ENCODE measurements around the gene IL17F. TPM values are rescaled to one million over a fixed set of nuclear protein-coding genes. Genes with fewer than 3 reads are reported as not detected.
A peak's percentile ranks its signal among the peaks of the same experiment; 100 is the strongest.

The IL17F gene
- total RNA-seq, 1 experiment from 2014 or later, result not detected

DNA sequence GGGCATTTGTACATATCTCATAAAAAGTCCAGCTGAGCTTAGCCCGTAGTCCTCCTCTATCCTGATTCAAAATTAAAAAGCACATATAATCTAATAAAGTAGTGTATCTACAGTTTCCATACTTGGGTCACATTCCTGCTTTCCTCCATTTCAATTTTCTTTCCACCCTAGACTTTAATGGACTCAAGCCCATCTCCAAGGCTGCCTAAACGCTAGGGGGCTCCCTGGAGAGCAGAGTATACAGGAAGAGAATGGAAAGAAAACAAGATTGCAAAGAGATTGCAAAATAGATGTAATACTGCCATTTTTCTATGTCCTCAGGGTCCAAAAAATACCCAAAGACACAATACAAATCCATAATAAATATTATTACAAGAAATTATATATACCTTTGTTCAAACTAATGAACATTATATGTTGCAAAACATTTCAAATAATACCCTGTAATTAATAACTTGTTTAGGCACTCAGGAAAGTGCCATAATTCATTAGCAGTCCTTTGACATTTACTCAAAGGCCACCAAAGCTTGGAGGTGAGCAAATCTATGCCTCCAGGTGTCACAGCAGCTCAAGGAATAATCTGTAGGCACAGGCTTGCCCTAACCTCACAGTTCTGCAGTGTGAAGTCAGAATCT, 42.6 kb upstream of the IL17F start:
- TF ChIP-seq, protein P1, sequence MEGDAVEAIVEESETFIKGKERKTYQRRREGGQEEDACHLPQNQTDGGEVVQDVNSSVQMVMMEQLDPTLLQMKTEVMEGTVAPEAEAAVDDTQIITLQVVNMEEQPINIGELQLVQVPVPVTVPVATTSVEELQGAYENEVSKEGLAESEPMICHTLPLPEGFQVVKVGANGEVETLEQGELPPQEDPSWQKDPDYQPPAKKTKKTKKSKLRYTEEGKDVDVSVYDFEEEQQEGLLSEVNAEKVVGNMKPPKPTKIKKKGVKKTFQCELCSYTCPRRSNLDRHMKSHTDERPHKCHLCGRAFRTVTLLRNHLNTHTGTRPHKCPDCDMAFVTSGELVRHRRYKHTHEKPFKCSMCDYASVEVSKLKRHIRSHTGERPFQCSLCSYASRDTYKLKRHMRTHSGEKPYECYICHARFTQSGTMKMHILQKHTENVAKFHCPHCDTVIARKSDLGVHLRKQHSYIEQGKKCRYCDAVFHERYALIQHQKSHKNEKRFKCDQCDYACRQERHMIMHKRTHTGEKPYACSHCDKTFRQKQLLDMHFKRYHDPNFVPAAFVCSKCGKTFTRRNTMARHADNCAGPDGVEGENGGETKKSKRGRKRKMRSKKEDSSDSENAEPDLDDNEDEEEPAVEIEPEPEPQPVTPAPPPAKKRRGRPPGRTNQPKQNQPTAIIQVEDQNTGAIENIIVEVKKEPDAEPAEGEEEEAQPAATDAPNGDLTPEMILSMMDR (IDR thresholded peaks at IDR 0.05; ENCODE audit: unreplicated experiment), result peak; percentile 55
- peak; percentile 81 for DNase-seq (ENCODE audit: unreplicated experiment)
- peaks cover 14% of the 10 kb centered on the region for H3K36me3 Mint-ChIP-seq (ENCODE audit: insufficient read depth, unreplicated experiment)
- BruUV-seq (replicated peaks), result no TSS peak
- CTCF ChIA-PET, result interaction anchor here (0.7 to 6.9 kb wide), 20 partner anchors 9 to 378 kb away, joined by 3 to 137 read pairs (median 4); partner anchors contain the start of gene PAQR8
- peaks cover 12% of the 10 kb centered on the region for H3K4me1 Mint-ChIP-seq (ENCODE audit: insufficient read depth, unreplicated experiment)
- no peaks in the 10 kb centered on the region for H3K27me3 Mint-ChIP-seq (ENCODE audit: insufficient read depth, unreplicated experiment)
- H3K27ac Mint-ChIP-seq (ENCODE audit: low read depth, unreplicated experiment), result no peak overlapping the region
- H3K9me3 Mint-ChIP-seq (ENCODE audit: unreplicated experiment), result no peaks in the 10 kb centered on the region
- POLR2A ChIA-PET, result interaction anchor here (2.3 to 3.6 kb wide), 2 partner anchors 65 to 113 kb away, joined by 10 to 21 read pairs; no protein-coding TSS in a partner anchor
- H3K4me3 Mint-ChIP-seq (ENCODE audit: unreplicated experiment), result no peak overlapping the region
- intact Hi-C loops (cut with micrococcal nuclease), result loop anchor here (1.0 to 10.0 kb wide), 2 partner anchors 75 to 308 kb away; partner anchors contain the start of gene PAQR8

DNA sequence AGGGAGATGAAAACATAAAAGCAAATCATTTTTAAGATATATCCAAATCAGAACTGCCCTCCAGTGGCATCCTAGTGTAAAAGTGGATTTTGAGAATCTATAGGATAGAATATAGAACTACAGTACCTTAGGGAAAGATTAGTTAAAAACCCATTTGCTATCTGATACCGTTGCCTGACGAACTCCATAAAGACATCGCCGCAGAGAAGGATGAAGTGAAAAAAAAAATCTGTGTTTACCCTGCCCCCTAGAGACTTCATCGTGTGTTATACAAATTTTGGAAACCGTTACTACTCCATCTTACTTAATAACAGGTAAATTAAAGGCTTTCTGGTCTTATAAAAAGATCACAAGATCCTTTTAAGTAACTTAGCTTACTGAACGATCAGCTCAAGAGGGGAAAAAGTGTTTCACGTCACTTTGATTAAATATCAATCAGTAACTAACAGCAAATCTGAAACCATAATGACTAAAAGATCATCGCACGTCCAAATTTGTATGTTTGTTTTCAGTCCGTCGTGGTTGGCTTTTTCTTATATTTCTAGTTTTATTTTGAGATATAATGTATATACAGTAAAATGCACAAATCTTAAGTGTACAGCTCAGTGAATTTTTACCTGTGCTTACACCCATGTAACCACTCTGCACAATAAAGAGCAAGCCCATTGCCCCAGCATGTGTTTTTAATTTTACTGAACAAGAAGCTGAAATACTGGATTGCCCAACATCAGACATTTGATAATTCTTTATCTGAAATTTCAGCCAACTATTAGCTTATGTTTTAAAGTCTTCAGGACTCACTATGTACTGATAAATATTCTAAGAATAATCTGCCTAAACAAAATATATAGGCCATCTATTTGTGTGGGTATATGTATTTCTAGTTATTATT, 41.1 kb upstream of the IL17F start:
- TF ChIP-seq, protein P1 (IDR thresholded peaks at IDR 0.05; ENCODE audit: unreplicated experiment), result peak; percentile 25
- no TSS peak for BruUV-seq (replicated peaks)
- intact Hi-C loops (cut with micrococcal nuclease), result loop anchor here (1.0 to 10.0 kb wide), 5 partner anchors 67 to 377 kb away; partner anchors contain the start of gene PAQR8
- POLR2A ChIA-PET, result interaction anchor here (0.7 to 3.6 kb wide), 15 partner anchors 17 to 387 kb away, joined by 3 to 21 read pairs (median 4); partner anchors contain the start of genes EFHC1 and PAQR8
- H3K4me3 Mint-ChIP-seq (ENCODE audit: unreplicated experiment), result no peak overlapping the region
- H3K27ac Mint-ChIP-seq (ENCODE audit: low read depth, unreplicated experiment), result no peak overlapping the region
- peaks cover 12% of the 10 kb centered on the region for H3K4me1 Mint-ChIP-seq (ENCODE audit: insufficient read depth, unreplicated experiment)
- H3K36me3 Mint-ChIP-seq (ENCODE audit: insufficient read depth, unreplicated experiment), result peaks cover 29% of the 10 kb centered on the region
- no peaks in the 10 kb centered on the region for H3K9me3 Mint-ChIP-seq (ENCODE audit: unreplicated experiment)
- CTCF ChIA-PET, result interaction anchor here (0.6 to 6.9 kb wide), 31 partner anchors 13 to 394 kb away, joined by 3 to 137 read pairs (median 4); no protein-coding TSS in a partner anchor
- no peaks in the 10 kb centered on the region for H3K27me3 Mint-ChIP-seq (ENCODE audit: insufficient read depth, unreplicated experiment)
- DNase-seq (ENCODE audit: unreplicated experiment), result peak; percentile 7

DNA sequence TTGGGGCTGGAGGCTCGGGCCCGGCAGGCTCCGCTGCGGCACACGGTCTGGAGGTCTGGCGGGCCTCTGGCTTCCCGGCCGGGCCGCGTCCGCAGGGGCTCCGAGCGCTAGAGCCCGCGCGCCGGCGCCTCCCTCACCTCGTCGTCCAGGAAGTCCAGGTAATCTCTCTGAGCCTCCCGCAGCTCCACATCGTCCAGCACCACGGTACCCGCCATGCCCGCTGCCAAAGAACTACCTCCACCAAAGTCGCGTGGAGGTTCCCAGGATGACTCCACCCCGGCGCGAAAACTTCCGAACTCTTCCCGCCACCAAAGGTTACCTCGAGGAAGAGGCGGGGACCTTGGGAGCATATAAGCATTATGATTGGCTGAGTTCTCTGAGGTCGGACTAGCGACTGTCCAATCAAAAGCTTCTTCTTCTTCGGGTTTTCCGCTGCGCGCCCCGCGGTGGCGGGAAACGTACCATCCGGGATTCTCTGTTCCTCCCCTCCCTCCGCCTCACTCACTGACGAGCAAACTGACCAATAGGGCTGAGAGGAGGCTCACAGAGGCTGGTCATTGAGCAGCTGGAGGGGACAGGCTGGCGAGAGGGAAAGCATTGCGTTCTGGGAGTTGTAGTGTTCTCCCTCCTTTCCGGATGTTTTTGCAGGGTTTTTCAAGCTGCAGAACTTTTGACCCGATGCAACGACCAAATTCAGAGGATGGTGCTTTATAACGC, 40.3 kb upstream of the IL17F start, which contains the start of gene MCM3:
MCM3 (minus strand) TSS at position 283 of the 717 bp plus-strand sequence; CDS start at position 215, 68 bp downstream.
- CTCF ChIA-PET, result interaction anchor here (0.7 to 6.9 kb wide), 17 partner anchors 14 to 380 kb away, joined by 3 to 137 read pairs (median 6); no protein-coding TSS in a partner anchor
- no peaks in the 10 kb centered on the region for H3K9me3 Mint-ChIP-seq (ENCODE audit: unreplicated experiment)
- no peak within 1 kb of the TSS for H3K4me3 Mint-ChIP-seq (ENCODE audit: unreplicated experiment)
- TF ChIP-seq, protein P1 (IDR thresholded peaks at IDR 0.05; ENCODE audit: unreplicated experiment), result no peak
- H3K4me1 Mint-ChIP-seq (ENCODE audit: insufficient read depth, unreplicated experiment), result peaks cover 12% of the 10 kb centered on the region
- intact Hi-C loops (cut with micrococcal nuclease), result loop anchor here (1.0 to 10.0 kb wide), 4 partner anchors 68 to 378 kb away; no protein-coding TSS in a partner anchor
- no TSS peak for BruUV-seq (replicated peaks)
- peak within 1 kb of the TSS; percentile 43 for H3K27ac Mint-ChIP-seq (ENCODE audit: low read depth, unreplicated experiment)
- DNase-seq (ENCODE audit: unreplicated experiment), result peak; percentile 99
- no peaks in the 10 kb centered on the region for H3K27me3 Mint-ChIP-seq (ENCODE audit: insufficient read depth, unreplicated experiment)
- POLR2A ChIA-PET, result interaction anchor here (0.6 to 3.6 kb wide), 16 partner anchors 16 to 387 kb away, joined by 3 to 21 read pairs (median 4); partner anchors contain the start of genes EFHC1 and PAQR8
- peaks cover 36% of the 10 kb centered on the region for H3K36me3 Mint-ChIP-seq (ENCODE audit: insufficient read depth, unreplicated experiment)

All from MCF 10A (cell line).